Measurements from ENCODE around the gene PRMT5.

- no peak for TF ChIP-seq YY1 (IDR thresholded peaks at IDR 0.05; ENCODE audit: low read depth)
- no peak for TF ChIP-seq MAX (IDR thresholded peaks at IDR 0.05)
- TF ChIP-seq, protein P1, sequence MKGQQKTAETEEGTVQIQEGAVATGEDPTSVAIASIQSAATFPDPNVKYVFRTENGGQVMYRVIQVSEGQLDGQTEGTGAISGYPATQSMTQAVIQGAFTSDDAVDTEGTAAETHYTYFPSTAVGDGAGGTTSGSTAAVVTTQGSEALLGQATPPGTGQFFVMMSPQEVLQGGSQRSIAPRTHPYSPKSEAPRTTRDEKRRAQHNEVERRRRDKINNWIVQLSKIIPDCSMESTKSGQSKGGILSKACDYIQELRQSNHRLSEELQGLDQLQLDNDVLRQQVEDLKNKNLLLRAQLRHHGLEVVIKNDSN (IDR thresholded peaks at IDR 0.05), result no peak
These were observed 48.2 kb upstream of the PRMT5 start for GRCh38 chr14:22977434-22977683.
